GM03348 (cell line): ENCODE data around the gene PACS1.

Experiments used
- DNase-seq: peaks from one replicate; pipeline ENCODE4 v3.0.0; 2012; ENCODE audit warnings: low spot score

Gene PACS1

GRCh38 chr11:66290330-66290621, 220.2 kb downstream of the PACS1 start:
- no peak for DNase-seq

DNA sequence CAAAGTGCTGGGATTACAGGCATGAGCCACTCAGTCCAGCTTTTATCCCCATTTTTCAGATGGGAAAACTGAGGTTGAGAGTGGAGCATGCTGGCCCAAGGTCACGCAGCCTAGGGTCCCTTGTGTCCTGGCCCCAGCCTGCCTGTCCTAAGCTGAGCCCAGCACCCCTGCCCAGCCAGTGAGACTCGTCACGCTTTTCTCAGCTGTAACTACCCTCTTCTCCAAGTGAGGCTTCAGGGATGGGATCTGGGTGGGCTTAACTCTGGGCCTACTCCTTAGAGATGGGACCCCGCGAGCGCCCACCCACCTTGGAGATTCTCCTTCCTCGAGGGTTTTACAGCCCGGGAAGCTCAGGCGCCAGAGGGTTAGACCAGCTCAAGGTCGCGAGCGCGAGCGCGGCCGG, 221.2 kb downstream of the PACS1 start:
- DNase-seq, result no peak

GRCh38 chr11:66291706-66292542, 221.9 kb downstream of the PACS1 start, which contains the start of gene TMEM151A:
TSS of gene TMEM151A (plus strand) at chr11:66291894. CDS start at chr11:66292014, 120 bp downstream.
- DNase-seq, result peak; percentile 38

DNA sequence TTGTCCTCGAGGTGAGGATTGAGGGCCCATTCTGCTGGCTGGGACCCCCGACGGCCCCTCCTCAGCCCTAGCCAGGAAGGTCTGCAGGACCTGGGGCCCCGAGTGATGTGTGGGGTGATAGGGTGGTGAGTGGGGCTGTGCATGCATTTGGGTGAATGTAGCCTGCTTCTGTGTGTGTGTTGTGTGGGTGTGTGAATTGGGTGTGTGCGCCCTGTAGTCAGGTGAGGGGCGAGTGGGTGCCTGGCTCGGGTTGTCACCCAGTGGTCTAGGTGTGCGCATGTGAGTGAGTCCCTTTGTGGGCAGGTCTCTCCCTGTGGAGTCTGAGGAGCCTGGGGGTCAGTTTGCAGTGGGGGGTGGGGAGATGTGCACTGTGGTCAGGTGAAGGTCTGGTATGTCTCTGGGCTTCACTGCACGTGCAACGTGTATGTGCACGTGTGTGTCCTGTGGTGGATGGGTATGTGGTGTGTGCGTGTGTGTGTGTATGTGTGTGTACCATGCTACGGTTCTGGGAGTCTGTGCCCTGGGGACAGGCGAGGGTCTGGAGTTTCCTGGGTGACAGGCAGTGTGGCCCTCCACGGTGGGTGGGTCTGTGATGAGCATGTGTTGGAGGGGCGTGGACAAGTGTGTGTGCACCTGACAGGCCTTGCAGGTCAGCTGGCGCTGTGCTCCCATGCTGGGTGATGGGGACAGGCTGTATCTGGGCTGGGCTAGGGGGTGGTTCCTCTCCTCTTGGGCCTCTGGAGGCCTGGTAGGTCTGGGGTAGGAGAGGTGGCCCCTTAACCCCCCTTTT, 222.7 kb downstream of the PACS1 start:
- DNase-seq, result no peak

- DNase-seq, result no peak
These were observed 223.3 kb downstream of the PACS1 start for GRCh38 chr11:66293352-66293751.

- no peak for DNase-seq
These were observed 223.9 kb downstream of the PACS1 start for GRCh38 chr11:66293777-66294625.
